GM10266 (cell line): ENCODE results near the gene IL10.

Experiments
- DNase-seq: peaks from one replicate; pipeline ENCODE4 v3.0.0; 2012; ENCODE audit errors: extremely low spot score
- CTCF ChIP-seq: IDR thresholded peaks from 2 replicates; pipeline ENCODE4 v1.5.1; 2012; ENCODE audit warnings: mild to moderate bottlenecking, low read depth; ENCODE audit not compliant: control insufficient read depth, insufficient read depth; ENCODE audit errors: missing control alignments

The IL10 gene

DNA sequence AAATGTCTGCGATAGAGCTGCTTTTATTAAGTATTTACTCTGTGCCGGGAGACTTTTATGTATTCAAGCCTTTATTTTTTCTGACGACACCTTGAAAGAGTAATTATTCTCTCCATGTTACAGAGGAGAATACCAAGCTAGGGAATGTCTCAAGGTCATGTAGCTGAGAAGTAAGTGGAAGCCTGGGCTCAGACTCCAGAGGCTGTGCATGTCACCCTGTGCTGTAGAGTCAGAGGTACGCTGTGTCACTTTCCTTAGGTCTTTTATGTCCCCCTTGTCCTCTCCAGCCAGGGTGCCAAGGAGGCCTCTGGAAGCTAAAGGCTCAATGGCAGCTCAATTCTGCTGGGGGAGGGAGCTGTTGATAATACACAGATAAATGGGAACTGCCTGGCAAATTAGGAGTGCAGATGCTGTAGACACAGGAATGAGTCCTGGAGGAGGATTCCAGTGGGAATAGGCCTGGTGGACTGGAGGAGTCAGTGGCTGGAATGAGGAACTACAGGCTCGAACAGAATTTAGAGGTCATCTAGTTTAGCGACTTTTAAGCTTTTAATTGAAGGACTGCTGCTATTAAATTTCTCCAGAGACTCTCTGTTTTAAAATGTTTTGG, 11.0 kb downstream of the IL10 start:
- DNase-seq: no peak
- no peak for TF ChIP-seq CTCF

GRCh38 chr1:206760590-206760989, 11.7 kb downstream of the IL10 start:
- no peak for TF ChIP-seq CTCF
- no peak for DNase-seq

GRCh38 chr1:206757524-206758266, 14.6 kb downstream of the IL10 start:
- DNase-seq: no peak
- no peak for TF ChIP-seq CTCF

GRCh38 chr1:206754011-206754410, 18.3 kb downstream of the IL10 start:
- no peak for DNase-seq
- no peak for TF ChIP-seq CTCF

- no peak for DNase-seq
- no peak for TF ChIP-seq CTCF
Measured at GRCh38 chr1:206753141-206753540, 19.2 kb downstream of the IL10 start.

DNA sequence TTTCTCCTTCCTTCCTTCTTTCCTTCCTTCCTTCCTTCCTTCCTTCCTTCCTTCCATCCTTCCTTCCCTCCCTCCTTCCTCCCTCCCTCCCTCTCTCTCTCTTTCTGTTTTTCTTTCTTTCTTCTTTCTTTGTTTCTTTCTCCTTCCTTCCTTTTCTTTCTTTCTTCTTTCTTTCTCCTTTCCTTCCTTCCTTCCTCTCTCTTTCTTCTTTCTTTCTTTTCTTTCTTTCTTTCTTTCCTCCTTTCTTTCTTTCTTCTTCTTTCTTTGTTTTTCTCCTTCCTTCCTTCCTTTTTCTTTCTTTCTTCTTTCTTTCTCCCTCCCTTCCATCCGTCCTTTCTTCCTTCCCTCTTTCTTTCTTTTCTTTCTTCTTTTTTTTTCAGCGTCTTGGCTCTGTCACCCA, 19.8 kb downstream of the IL10 start:
- no peak for TF ChIP-seq CTCF
- DNase-seq: no peak

GRCh38 chr1:206751891-206752290, 20.4 kb downstream of the IL10 start:
- TF ChIP-seq CTCF: no peak
- no peak for DNase-seq
